Gastrocnemius medialis (tissue), 4 donors: ENCODE data around the gene RYR3.

Source experiments
- CTCF ChIP-seq, 5 experiments: fragments of 450-650 bp in 3 of 5; fragments of 200-600 bp in 2 of 5; sonication (generic) in 2 of 5; IDR thresholded peaks in 4 of 5; conservative IDR thresholded peaks in 1 of 5; 1 replicate in 4 of 5; 2 replicates in 1 of 5; pipeline ENCODE4 v1.5.1; 2016 to 2019; ENCODE audit warnings: antibody characterized with exemption in 5 of 5, mild to moderate bottlenecking in 3 of 5, moderate library complexity in 3 of 5
- POLR2A ChIP-seq, 2 donors: fragments of 450-650 bp; IDR thresholded peaks; one replicate each; pipeline ENCODE4 v1.6.1; 2017; ENCODE audit warnings: antibody characterized with exemption in 2 of 2, mild to moderate bottlenecking in 2 of 2, moderate library complexity in 2 of 2

GRCh38 chr15:33304924-33305323, 5.8 kb upstream of the RYR3 start:
- no peak for TF ChIP-seq CTCF (IDR thresholded peaks at IDR 0.05 in 4 of 5, conservative IDR thresholded peaks at IDR 0.05 in 1 of 5)
- no peak for TF ChIP-seq POLR2A (IDR thresholded peaks at IDR 0.05)
